GM06990 (cell line): ENCODE results near the gene SHC1.
"Not testable (repeated sequence)": the region's sequence is repeated elsewhere in the genome, so short reads cannot be mapped to it uniquely, and the experiment has no call there.

ENCODE experiments used
- DNase-seq: peaks from one replicate; pipeline ENCODE4 v3.0.0-alpha.2; 2011; ENCODE audit not compliant: insufficient read length; ENCODE audit errors: extremely low read depth
- H3K27me3 ChIP-seq: replicated peaks from 2 replicates; pipeline ENCODE4 v1.6.0; 2011; ENCODE audit warnings: low read length; ENCODE audit not compliant: control insufficient read depth, insufficient read depth
- H3K36me3 ChIP-seq: 2 replicates; pipeline ENCODE4 v1.5.1; 2011; ENCODE audit warnings: low read length; ENCODE audit not compliant: control insufficient read depth, insufficient read depth
- H3K4me3 ChIP-seq: replicated peaks from 2 replicates; pipeline ENCODE4 v1.5.1; 2011; ENCODE audit warnings: low read depth, mild to moderate bottlenecking, control low read depth, low read length
- TF ChIP-seq, protein P1 (sequence below): IDR thresholded peaks from 2 replicates; pipeline ENCODE4 v1.5.1; 2011; ENCODE audit warnings: low read length, control low read depth, mild to moderate bottlenecking, inconsistent platforms; ENCODE audit not compliant: insufficient read depth, poor library complexity, severe bottlenecking

SHC1 gene

DNA sequence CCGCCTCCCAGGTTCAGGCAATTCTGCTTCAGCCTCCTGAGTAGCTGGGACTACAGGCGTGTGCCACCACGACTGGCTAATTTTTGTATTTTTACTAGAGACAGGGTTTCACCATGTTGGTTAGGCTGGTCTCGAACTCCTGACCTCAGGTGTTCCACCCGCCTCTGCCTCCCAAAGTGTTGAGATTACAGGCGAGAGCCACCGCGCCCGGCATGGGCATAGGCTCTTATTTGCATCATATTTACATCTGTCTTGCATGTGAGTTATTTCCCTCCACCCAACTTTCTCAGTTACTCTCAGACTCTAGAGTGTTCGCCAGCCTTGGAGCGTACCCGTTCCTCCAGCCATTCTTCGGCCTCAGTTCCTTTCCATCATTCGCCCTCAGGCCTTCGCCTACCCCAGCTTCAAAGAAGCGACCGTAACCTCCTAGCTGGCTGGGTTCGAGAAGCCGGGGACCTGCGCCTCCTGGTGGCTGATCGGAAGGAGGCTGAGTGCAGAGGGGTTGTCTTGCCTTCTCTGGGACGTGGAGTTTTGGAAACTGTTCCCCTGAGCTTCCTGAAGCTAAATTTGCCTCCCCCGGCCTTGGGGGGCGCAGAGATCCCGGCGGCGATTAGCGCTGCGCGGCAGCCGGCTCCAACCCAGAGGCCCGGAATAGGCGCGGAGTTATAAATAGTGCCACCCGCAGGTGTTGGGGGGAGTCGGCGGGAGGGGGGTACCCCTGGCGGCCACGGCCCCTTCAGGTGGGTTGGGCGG lies 28.4 kb upstream of the SHC1 start:
- peak overlapping the region; percentile 96 for H3K4me3 ChIP-seq
- no peaks in the 10 kb centered on the region; the same call in 1 of the 2 replicates for H3K36me3 ChIP-seq
- TF ChIP-seq, protein P1, sequence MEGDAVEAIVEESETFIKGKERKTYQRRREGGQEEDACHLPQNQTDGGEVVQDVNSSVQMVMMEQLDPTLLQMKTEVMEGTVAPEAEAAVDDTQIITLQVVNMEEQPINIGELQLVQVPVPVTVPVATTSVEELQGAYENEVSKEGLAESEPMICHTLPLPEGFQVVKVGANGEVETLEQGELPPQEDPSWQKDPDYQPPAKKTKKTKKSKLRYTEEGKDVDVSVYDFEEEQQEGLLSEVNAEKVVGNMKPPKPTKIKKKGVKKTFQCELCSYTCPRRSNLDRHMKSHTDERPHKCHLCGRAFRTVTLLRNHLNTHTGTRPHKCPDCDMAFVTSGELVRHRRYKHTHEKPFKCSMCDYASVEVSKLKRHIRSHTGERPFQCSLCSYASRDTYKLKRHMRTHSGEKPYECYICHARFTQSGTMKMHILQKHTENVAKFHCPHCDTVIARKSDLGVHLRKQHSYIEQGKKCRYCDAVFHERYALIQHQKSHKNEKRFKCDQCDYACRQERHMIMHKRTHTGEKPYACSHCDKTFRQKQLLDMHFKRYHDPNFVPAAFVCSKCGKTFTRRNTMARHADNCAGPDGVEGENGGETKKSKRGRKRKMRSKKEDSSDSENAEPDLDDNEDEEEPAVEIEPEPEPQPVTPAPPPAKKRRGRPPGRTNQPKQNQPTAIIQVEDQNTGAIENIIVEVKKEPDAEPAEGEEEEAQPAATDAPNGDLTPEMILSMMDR: peak; percentile 96
- DNase-seq: peak; percentile 85
- no peaks in the 10 kb centered on the region for H3K27me3 ChIP-seq

DNA sequence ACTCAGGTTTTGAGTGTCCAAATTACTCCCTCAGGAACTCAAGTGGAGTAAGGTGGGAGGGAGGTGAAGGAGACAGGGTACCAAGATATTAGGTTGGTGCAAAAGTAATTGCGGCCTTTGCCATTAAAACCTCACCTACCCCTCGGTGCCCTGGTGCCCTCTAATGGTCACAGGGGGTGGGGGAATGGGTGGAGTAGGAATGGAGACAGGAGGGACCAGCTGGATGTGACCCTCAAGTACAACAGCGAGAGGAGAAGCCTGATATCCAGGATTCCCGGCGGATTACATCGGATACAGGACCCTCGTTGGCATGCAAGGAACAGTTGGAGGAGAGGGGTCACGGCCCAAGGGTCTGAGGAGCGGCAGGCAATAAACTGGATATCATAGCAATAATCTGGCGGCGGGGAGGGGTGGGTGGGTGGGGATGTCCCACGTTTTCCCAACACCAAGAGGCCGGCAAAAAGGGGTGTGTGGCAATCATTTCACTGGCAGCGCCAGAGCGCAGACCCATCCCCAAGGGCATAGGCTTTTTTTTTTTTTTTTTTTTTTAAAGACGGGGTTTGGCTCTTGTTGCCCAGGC lies 27.7 kb upstream of the SHC1 start:
- DNase-seq: no peak
- Histone ChIP-seq H3K27me3 (no peaks in the 10 kb centered on the region), H3K36me3 (no peaks in the 10 kb centered on the region; the same call in 1 of the 2 replicates), H3K4me3 (peak overlapping the region; percentile 96; the same call in 1 of the 2 replicates)
- TF ChIP-seq, protein P1: peak; percentile 33

DNA sequence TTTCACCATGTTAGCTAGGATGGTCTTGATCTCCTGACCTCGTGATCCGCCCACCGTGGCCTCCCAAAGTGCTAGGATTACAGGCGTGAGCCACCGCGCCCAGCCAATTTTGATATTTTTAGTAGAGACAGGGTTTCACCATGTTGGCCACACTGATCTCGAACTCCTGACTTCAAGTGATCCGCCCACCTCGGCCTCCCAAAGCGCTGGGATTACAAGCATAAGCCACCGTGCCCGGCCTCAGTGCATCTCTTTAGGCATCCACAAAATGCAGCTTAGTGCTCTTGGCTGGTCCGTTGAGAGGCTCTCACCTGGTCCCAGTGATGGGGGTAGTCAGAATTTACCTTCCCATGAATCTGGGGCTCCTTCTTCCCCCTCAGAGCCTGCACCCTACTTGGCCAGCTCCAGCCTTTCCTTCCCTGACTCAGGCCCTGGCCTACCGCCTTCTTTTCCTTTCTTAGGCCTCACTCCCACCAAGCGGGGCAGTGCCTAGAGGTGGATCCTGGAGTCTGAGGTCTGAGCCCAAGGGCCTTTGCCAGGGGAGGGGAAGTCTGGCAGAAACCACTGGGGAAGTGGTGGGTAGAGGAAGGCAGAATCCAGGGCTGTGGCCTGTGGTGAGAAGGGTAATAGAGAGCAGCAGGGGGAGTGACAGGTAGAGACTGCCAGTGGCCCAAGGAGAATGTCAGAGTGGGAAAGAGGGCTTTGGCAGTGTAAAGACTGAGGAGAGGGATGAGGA lies 26.6 kb upstream of the SHC1 start:
- no peak for DNase-seq
- H3K4me3 ChIP-seq: no peak overlapping the region
- TF ChIP-seq, protein P1: no peak
- H3K36me3 ChIP-seq: peaks cover 2% of the 10 kb centered on the region
- no peaks in the 10 kb centered on the region for H3K27me3 ChIP-seq

DNA sequence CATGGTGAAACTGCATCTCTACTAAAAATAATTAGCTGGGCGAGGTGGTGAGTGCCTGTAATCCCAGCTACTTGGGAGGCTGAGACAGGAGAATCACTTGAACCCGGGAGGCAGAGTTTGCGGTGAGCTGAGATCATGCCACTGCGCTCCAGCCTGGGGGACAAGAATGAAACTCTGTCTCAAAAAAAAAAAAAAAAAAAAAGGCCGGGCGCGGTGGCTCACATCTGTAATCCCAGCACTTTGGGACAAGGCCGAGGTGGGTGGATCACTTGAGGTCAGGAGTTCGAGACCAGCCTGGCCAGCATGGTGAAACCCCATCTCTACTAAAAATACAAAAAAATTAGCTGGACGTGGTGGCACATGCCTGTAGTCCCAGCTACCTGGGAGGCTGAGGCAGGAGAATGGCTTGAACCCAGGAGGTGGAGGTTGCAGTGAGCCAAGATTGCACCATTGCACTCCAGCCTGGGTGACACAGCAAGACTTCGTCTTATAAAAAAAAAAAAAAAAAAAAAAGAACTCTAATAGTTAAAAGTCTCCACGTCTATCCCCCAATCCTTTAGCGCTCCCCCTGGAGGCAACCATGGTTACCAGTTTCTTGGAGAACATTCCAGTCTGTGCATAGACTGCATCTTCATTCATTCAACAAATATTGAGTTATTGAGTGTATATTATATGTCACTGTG lies 24.9 kb upstream of the SHC1 start:
- TF ChIP-seq, protein P1: peak; percentile 41
- H3K4me3 ChIP-seq, H3K36me3 ChIP-seq, H3K27me3 ChIP-seq, DNase-seq: not testable (repeated sequence)

DNA sequence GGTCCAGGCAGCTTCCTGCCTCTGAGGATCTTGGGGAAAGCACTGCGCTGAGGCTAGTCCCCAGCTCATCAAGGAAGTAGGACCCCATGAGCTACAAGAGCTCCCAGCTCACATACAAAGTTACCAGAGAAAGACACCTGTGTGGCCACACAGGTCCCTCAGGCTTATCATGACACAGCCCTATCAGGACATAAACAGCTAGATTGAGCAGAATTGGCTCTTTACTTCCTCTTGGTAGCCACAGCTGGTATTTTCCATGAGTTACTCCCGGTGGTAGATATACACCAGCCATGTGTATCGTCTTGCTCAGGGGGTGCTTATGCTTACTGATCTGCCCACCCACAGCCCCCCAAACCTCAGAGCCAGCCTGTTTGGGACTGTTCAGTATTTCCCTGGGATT lies 24.0 kb upstream of the SHC1 start:
- TF ChIP-seq, protein P1: no peak
- H3K4me3 ChIP-seq: no peak overlapping the region
- H3K36me3 ChIP-seq: peaks cover 10% of the 10 kb centered on the region
- no peaks in the 10 kb centered on the region for H3K27me3 ChIP-seq
- no peak for DNase-seq
